BE2C (cell line): ENCODE measurements around the gene HOPX.
"Not testable (repeated sequence)": the region's sequence is repeated elsewhere in the genome, so short reads cannot be mapped to it uniquely, and the experiment has no call there.

Source experiments
- DNase-seq: peaks from one replicate; pipeline ENCODE4 v3.0.0-alpha.2; 2020
- H3K27me3 ChIP-seq: fragments of 250-450 bp; sonication (Bioruptor Pico); 2 replicates; pipeline ENCODE4 v1.5.1; 2020; ENCODE audit warnings: mild to moderate bottlenecking
- H3K36me3 ChIP-seq: fragments of 250-450 bp; sonication (Bioruptor Pico); 2 replicates; pipeline ENCODE4 v1.5.1; 2020; ENCODE audit warnings: mild to moderate bottlenecking
- H3K4me1 ChIP-seq: fragments of 250-450 bp; sonication (Bioruptor Pico); 2 replicates; pipeline ENCODE4 v1.5.1; 2020
- H3K4me3 ChIP-seq: 2 replicates; pipeline ENCODE4 v1.5.1; 2011; ENCODE audit warnings: low read depth, low read length
- H3K9me3 ChIP-seq: fragments of 250-450 bp; sonication (Bioruptor Pico); 2 replicates; pipeline ENCODE4 v1.5.1; 2020
- TF ChIP-seq, protein P1 (sequence below): IDR thresholded peaks from 2 replicates; pipeline ENCODE4 v1.5.1; 2012; ENCODE audit warnings: mild to moderate bottlenecking, low read depth, low read length

HOPX gene

DNA sequence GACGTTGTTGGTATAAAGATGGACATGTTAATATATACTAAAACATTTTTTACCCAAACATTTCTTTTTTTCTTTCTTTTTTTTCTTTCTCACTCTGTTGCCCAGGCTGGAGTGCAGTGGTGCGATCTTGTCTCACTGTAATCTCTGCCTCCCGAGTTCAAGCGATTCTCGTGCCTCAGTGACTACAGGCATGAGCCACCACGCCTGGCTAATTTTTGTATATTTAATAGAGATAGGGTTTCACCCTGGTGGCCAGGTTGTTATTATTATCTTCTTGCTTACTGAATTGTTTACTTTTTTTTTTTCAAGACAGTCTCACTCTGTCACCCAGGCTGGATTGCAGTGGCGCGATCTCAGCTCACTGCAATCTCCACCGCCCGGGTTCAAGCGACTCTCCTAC, 68.8 kb downstream of the HOPX start:
- Histone ChIP-seq H3K4me1 (no peaks in the 10 kb centered on the region), H3K9me3 (no peaks in the 10 kb centered on the region), H3K27me3 (no peaks in the 10 kb centered on the region; the same call in none of the 2 replicates), H3K4me3 (no peak overlapping the region), H3K36me3 (no peaks in the 10 kb centered on the region)
- TF ChIP-seq, protein P1, sequence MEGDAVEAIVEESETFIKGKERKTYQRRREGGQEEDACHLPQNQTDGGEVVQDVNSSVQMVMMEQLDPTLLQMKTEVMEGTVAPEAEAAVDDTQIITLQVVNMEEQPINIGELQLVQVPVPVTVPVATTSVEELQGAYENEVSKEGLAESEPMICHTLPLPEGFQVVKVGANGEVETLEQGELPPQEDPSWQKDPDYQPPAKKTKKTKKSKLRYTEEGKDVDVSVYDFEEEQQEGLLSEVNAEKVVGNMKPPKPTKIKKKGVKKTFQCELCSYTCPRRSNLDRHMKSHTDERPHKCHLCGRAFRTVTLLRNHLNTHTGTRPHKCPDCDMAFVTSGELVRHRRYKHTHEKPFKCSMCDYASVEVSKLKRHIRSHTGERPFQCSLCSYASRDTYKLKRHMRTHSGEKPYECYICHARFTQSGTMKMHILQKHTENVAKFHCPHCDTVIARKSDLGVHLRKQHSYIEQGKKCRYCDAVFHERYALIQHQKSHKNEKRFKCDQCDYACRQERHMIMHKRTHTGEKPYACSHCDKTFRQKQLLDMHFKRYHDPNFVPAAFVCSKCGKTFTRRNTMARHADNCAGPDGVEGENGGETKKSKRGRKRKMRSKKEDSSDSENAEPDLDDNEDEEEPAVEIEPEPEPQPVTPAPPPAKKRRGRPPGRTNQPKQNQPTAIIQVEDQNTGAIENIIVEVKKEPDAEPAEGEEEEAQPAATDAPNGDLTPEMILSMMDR = no peak
- no peak for DNase-seq

DNA sequence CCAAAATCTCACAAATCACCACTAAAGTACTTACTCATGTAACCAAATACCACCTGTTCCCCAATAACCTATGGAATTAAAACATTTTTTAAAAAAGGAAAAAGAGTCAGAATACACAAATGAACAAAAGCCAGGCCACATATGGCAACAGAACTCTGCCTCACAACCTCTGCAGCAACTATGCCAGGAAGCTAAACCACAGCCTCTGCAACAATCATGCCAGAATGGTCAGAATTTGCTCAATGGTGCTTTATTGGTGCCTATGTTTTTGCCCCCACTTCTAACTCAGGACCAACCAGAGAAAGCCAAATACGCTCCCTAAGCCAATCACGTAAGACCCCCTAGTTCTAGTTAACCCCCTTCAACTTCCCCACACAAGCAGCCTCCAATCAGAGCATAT, 69.6 kb downstream of the HOPX start:
- Histone ChIP-seq H3K9me3 (no peaks in the 10 kb centered on the region), H3K4me1 (no peaks in the 10 kb centered on the region), H3K36me3 (no peaks in the 10 kb centered on the region), H3K27me3 (no peaks in the 10 kb centered on the region; the same call in none of the 2 replicates), H3K4me3 (no peak overlapping the region)
- DNase-seq = no peak
- TF ChIP-seq, protein P1 = no peak

GRCh38 chr4:56610170-56610569, 70.9 kb downstream of the HOPX start:
- not testable (repeated sequence) for H3K9me3 ChIP-seq, H3K4me1 ChIP-seq, H3K27me3 ChIP-seq, H3K4me3 ChIP-seq, H3K36me3 ChIP-seq, DNase-seq

GRCh38 chr4:56607926-56608325, 73.2 kb downstream of the HOPX start:
- Histone ChIP-seq H3K4me3 (no peak overlapping the region), H3K36me3 (no peaks in the 10 kb centered on the region), H3K4me1 (no peaks in the 10 kb centered on the region), H3K27me3 (peaks cover 7% of the 10 kb centered on the region), H3K9me3 (no peaks in the 10 kb centered on the region)
- DNase-seq = no peak
- TF ChIP-seq, protein P1 = no peak

- Histone ChIP-seq H3K4me1 (no peaks in the 10 kb centered on the region), H3K9me3 (no peaks in the 10 kb centered on the region), H3K27me3 (peaks cover 10% of the 10 kb centered on the region), H3K36me3 (no peaks in the 10 kb centered on the region), H3K4me3 (no peak overlapping the region)
- TF ChIP-seq, protein P1 = no peak
- DNase-seq = no peak
Observed at GRCh38 chr4:56606385-56606784, 74.7 kb downstream of the HOPX start.

- H3K36me3 ChIP-seq, H3K4me3 ChIP-seq, DNase-seq, H3K9me3 ChIP-seq, H3K4me1 ChIP-seq, H3K27me3 ChIP-seq: not testable (repeated sequence)
Observed at GRCh38 chr4:56605464-56605863, 75.6 kb downstream of the HOPX start.

- H3K4me1 ChIP-seq = no peaks in the 10 kb centered on the region
- peaks cover 10% of the 10 kb centered on the region for H3K27me3 ChIP-seq
- H3K9me3 ChIP-seq = no peaks in the 10 kb centered on the region
- DNase-seq = no peak
- no peak overlapping the region for H3K4me3 ChIP-seq
- TF ChIP-seq, protein P1 = no peak
- no peaks in the 10 kb centered on the region for H3K36me3 ChIP-seq
Observed at GRCh38 chr4:56603297-56603696, 77.8 kb downstream of the HOPX start.
